ENCODE measurements around the gene GIT2. TPM values are rescaled to one million over a fixed set of nuclear protein-coding genes. Genes with fewer than 3 reads are reported as not detected.

GIT2 gene
- total and polyA plus RNA-seq, 10 of the 15 experiments (the other 5 are each of a cell fraction or from before 2014, with no cell fraction given), result 9.1 to 49.9 (median 43.9) TPM

DNA sequence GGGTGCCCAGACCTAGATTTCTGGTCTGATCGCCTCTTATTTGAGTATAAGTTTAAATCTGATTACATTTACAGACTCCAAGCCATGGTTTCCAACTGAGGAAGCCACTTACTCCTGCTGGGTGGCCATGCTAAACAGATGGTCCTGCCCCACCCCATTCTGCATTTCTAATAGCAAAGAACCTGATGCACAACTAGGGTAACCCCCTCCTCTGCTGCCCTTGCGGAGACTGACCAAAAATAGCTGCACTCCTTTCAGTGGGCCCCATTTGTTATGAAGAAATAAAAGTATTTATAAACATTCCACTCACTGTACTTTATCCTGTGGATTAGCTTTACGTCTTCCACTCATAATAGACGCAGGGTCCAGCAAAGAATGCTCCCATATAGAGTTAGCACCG lies 6.8 kb downstream of the GIT2 start:
- in situ Hi-C loops (cut with MboI) (no loop called here), intact Hi-C loops (cut with micrococcal nuclease; ENCODE audit: unreplicated experiment) (no loop called here)
- ATAC-seq, result no peak
- TF ChIP-seq FOXK2 (IDR thresholded peaks at IDR 0.05) (no peak), MYB (IDR thresholded peaks at IDR 0.05; ENCODE audit: borderline replicate concordance, low read depth, low read length) (no peak), ZNF217 (IDR thresholded peaks at IDR 0.05) (no peak), SREBF1 (IDR thresholded peaks at IDR 0.05; ENCODE audit: low read length) (no peak), MTA2 (IDR thresholded peaks at IDR 0.05; ENCODE audit: low read depth) (no peak), TCF7 (IDR thresholded peaks at IDR 0.05; ENCODE audit: borderline replicate concordance) (no peak), ZBED1 (IDR thresholded peaks at IDR 0.05; ENCODE audit: borderline replicate concordance) (no peak), IKZF2 (IDR thresholded peaks at IDR 0.05) (no peak), POU2F2 (IDR thresholded peaks at IDR 0.05; ENCODE audit: borderline replicate concordance, low read depth, low read length) (no peak)
- TF ChIP-seq, protein P1, sequence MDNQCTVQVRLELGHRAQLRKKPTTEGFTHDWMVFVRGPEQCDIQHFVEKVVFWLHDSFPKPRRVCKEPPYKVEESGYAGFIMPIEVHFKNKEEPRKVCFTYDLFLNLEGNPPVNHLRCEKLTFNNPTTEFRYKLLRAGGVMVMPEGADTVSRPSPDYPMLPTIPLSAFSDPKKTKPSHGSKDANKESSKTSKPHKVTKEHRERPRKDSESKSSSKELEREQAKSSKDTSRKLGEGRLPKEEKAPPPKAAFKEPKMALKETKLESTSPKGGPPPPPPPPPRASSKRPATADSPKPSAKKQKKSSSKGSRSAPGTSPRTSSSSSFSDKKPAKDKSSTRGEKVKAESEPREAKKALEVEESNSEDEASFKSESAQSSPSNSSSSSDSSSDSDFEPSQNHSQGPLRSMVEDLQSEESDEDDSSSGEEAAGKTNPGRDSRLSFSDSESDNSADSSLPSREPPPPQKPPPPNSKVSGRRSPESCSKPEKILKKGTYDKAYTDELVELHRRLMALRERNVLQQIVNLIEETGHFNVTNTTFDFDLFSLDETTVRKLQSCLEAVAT (IDR thresholded peaks at IDR 0.05), result no peak
- TF ChIP-seq, protein P2, sequence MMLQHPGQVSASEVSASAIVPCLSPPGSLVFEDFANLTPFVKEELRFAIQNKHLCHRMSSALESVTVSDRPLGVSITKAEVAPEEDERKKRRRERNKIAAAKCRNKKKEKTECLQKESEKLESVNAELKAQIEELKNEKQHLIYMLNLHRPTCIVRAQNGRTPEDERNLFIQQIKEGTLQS (IDR thresholded peaks at IDR 0.05; ENCODE audit: borderline replicate concordance, extremely low read depth, low read depth, low read length), result no peak
- H3K27me3 ChIP-seq (replicated peaks in 1 of 2; ENCODE audit: control insufficient read depth in 2 of 2, insufficient read depth in 2 of 2, low read length in 1 of 2), result no peaks in the 10 kb centered on the region
- no peak overlapping the region for H2AFZ ChIP-seq (ENCODE audit: control insufficient read depth, low read depth, low read length)
- no peak overlapping the region; the same call in 1 of the 2 replicates for H3K4me2 ChIP-seq (ENCODE audit: control insufficient read depth, insufficient read depth)
- H3K4me1 ChIP-seq (ENCODE audit: control insufficient read depth, insufficient read depth, low read length), result peaks cover 9% of the 10 kb centered on the region; the same call in 1 of the 2 replicates
- no TSS peak for BruUV-seq (replicated peaks)
- H3K36me3 ChIP-seq (ENCODE audit: control insufficient read depth in 2 of 2, insufficient read depth in 2 of 2, low read length in 1 of 2), result peaks cover 8 to 17% of the 10 kb centered on the region in 2 experiments
- no peak for FAIRE-seq
- ChIA-PET CTCF (interaction anchor here (1.2 kb wide), 1 partner anchor 136 kb away, joined by 3 read pairs; no protein-coding TSS in a partner anchor), SMC1A (ENCODE audit: uncharacterized antibody, unreplicated experiment) (interaction anchor here (0.9 to 1.7 kb wide), 2 partner anchors 12 to 22 kb away, joined by 3 to 6 read pairs; no protein-coding TSS in a partner anchor), POLR2A (interaction anchor here (1.6 kb wide), 1 partner anchor 10 kb away, joined by 3 read pairs; the partner anchor contains the start of gene ANKRD13A), RAD21 (ENCODE audit: unreplicated experiment) (no interaction called here)
- no peaks in the 10 kb centered on the region; the same call in 1 of the 2 replicates for H4K20me1 ChIP-seq (ENCODE audit: control insufficient read depth, insufficient read depth)
- no peak overlapping the region for H3K27ac ChIP-seq (ENCODE audit: control insufficient read depth, insufficient read depth)
- no peak for DNase-seq (ENCODE audit: low read depth, low spot score)
- H3K9me3 ChIP-seq (replicated peaks; ENCODE audit: control insufficient read depth, insufficient read depth, low read length), result no peaks in the 10 kb centered on the region
- H3K9ac ChIP-seq (ENCODE audit: control insufficient read depth, insufficient read depth, low read length), result no peak overlapping the region
- H3K79me2 ChIP-seq (ENCODE audit: control insufficient read depth, insufficient read depth, low read length), result peaks cover 26% of the 10 kb centered on the region
- no peak overlapping the region for H3K4me3 ChIP-seq
- 96% methylated on average over 5 of the region's 5 CpGs for WGBS (ENCODE audit: insufficient coverage, insufficient replicate concordance, low lambda C conversion rate, missing lambda C conversion rate)
